ENCODE measurements around the gene SLC16A7. TPM values are rescaled to one million over a fixed set of nuclear protein-coding genes. Genes with fewer than 3 reads are reported as not detected.

The SLC16A7 gene
- total and polyA plus RNA-seq, 2 of the 8 experiments (the other 6 are each of a cell fraction or from before 2014, with no cell fraction given) = 0.74 to 4.3 TPM

- TF ChIP-seq, protein P1, sequence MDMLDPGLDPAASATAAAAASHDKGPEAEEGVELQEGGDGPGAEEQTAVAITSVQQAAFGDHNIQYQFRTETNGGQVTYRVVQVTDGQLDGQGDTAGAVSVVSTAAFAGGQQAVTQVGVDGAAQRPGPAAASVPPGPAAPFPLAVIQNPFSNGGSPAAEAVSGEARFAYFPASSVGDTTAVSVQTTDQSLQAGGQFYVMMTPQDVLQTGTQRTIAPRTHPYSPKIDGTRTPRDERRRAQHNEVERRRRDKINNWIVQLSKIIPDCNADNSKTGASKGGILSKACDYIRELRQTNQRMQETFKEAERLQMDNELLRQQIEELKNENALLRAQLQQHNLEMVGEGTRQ (IDR thresholded peaks at IDR 0.05; ENCODE audit: low read length) = no peak
- TF ChIP-seq POLR2AphosphoS5 (IDR thresholded peaks at IDR 0.05; ENCODE audit: low read depth, low read length) (no peak), SP1 (IDR thresholded peaks at IDR 0.05; ENCODE audit: low read depth, low read length) (no peak), SIX5 (IDR thresholded peaks at IDR 0.05; ENCODE audit: low read depth, low read length) (no peak), GABPA (IDR thresholded peaks at IDR 0.05; ENCODE audit: borderline replicate concordance, insufficient read depth, low read length) (no peak), E2F6 (IDR thresholded peaks at IDR 0.05) (no peak)
Measured at GRCh38 chr12:59716043-59716442, 120.2 kb downstream of the SLC16A7 start (continued).

All from H1 (cell line).